GM18519 (cell line): Measurements from ENCODE around the gene GPR146.

Experiments used
- ATAC-seq: cut with Tn5 transposase; IDR thresholded peaks from one replicate; pipeline ENCODE4 v1.9.1; 2021; ENCODE audit warnings: mild to moderate bottlenecking, moderate library complexity; ENCODE audit not compliant: unreplicated experiment, low FRiP score

Gene GPR146

GRCh38 chr7:1041551-1042491 is 2.5 kb upstream of the GPR146 start:
- no peak for ATAC-seq

- no peak for ATAC-seq
These were observed 1.9 kb upstream of the GPR146 start for GRCh38 chr7:1042492-1042833.

- no peak for ATAC-seq
These were observed 676 bp upstream of the GPR146 start for GRCh38 chr7:1043552-1044188.

GRCh38 chr7:1045069-1046063 is 1.0 kb downstream of the GPR146 start:
- no peak for ATAC-seq

GRCh38 chr7:1046722-1047679 is 2.7 kb downstream of the GPR146 start:
- no peak for ATAC-seq

GRCh38 chr7:1049006-1049741 is 4.8 kb downstream of the GPR146 start:
- ATAC-seq = no peak

GRCh38 chr7:1049801-1050200 is 5.5 kb downstream of the GPR146 start:
- ATAC-seq = no peak

- no peak for ATAC-seq
These were observed 6.0 kb downstream of the GPR146 start for GRCh38 chr7:1050254-1050906.

- no peak for ATAC-seq
These were observed 6.8 kb downstream of the GPR146 start for GRCh38 chr7:1050956-1051690.

- ATAC-seq = no peak
These were observed 7.9 kb downstream of the GPR146 start for GRCh38 chr7:1052031-1052818.

- no peak for ATAC-seq
These were observed 8.7 kb downstream of the GPR146 start for GRCh38 chr7:1053002-1053411.

- ATAC-seq = no peak
These were observed 9.5 kb downstream of the GPR146 start for GRCh38 chr7:1053816-1054370.

GRCh38 chr7:1054438-1054837 is 10.1 kb downstream of the GPR146 start:
- no peak for ATAC-seq

- ATAC-seq = no peak
These were observed 10.6 kb downstream of the GPR146 start for GRCh38 chr7:1054861-1055450.

- ATAC-seq = no peak
These were observed 11.2 kb downstream of the GPR146 start for GRCh38 chr7:1055491-1055955.
